GF-D8 (cell line): Measurements from ENCODE around the gene SHC1.

Experiments used
- DNase-seq: peaks from one replicate; lab custom pipeline; 2025; lab: John Stamatoyannopoulos, UW

SHC1 gene

GRCh38 chr1:154957091-154957657, 13.4 kb downstream of the SHC1 start:
- no peak for DNase-seq

GRCh38 chr1:154956544-154956941, 14.0 kb downstream of the SHC1 start:
- no peak for DNase-seq

- peak; percentile 77 for DNase-seq
These were observed 14.6 kb downstream of the SHC1 start, which contains the start of gene PBXIP1 for GRCh38 chr1:154955718-154956543. TSS of gene PBXIP1 (minus strand) at chr1:154956099. CDS start at chr1:154953721, 2,378 bp downstream.

GRCh38 chr1:154955039-154955717, 15.4 kb downstream of the SHC1 start:
- peak; percentile 39 for DNase-seq

GRCh38 chr1:154954541-154954940, 16.0 kb downstream of the SHC1 start:
- no peak for DNase-seq

GRCh38 chr1:154953611-154954038, 16.9 kb downstream of the SHC1 start:
- no peak for DNase-seq

- no peak for DNase-seq
These were observed 17.9 kb downstream of the SHC1 start for GRCh38 chr1:154952664-154953063.

- no peak for DNase-seq
These were observed 18.5 kb downstream of the SHC1 start for GRCh38 chr1:154951901-154952657.

- no peak for DNase-seq
These were observed 22.5 kb downstream of the SHC1 start for GRCh38 chr1:154948079-154948478.

- DNase-seq = no peak
These were observed 24.3 kb downstream of the SHC1 start for GRCh38 chr1:154945962-154946850.

- DNase-seq = no peak
These were observed 25.2 kb downstream of the SHC1 start for GRCh38 chr1:154945160-154945961.

GRCh38 chr1:154944401-154945159, 26.0 kb downstream of the SHC1 start:
- DNase-seq = no peak

- DNase-seq = peak; percentile 62
These were observed 26.7 kb downstream of the SHC1 start for GRCh38 chr1:154943649-154944400.

- no peak for DNase-seq
These were observed 29.1 kb downstream of the SHC1 start for GRCh38 chr1:154941333-154942013.

GRCh38 chr1:154940651-154941194, 29.8 kb downstream of the SHC1 start:
- no peak for DNase-seq

- DNase-seq = no peak
These were observed 30.4 kb downstream of the SHC1 start for GRCh38 chr1:154940213-154940560.

- no peak for DNase-seq
These were observed 31.7 kb downstream of the SHC1 start for GRCh38 chr1:154938604-154939399.
